GM12875 (cell line): ENCODE measurements around the gene DUSP6.

Experiments
- H3K4me3 ChIP-seq: one replicate; pipeline ENCODE4 v1.5.1; 2011; ENCODE audit warnings: low read depth, low read length, control low read depth
- TF ChIP-seq, protein P1 (sequence below): IDR thresholded peaks from 2 replicates; pipeline ENCODE4 v1.5.1; 2011; ENCODE audit warnings: low read depth, mild to moderate bottlenecking, control low read depth, inconsistent platforms, low read length, moderate library complexity, borderline replicate concordance; ENCODE audit not compliant: insufficient read depth

DUSP6 gene

DNA sequence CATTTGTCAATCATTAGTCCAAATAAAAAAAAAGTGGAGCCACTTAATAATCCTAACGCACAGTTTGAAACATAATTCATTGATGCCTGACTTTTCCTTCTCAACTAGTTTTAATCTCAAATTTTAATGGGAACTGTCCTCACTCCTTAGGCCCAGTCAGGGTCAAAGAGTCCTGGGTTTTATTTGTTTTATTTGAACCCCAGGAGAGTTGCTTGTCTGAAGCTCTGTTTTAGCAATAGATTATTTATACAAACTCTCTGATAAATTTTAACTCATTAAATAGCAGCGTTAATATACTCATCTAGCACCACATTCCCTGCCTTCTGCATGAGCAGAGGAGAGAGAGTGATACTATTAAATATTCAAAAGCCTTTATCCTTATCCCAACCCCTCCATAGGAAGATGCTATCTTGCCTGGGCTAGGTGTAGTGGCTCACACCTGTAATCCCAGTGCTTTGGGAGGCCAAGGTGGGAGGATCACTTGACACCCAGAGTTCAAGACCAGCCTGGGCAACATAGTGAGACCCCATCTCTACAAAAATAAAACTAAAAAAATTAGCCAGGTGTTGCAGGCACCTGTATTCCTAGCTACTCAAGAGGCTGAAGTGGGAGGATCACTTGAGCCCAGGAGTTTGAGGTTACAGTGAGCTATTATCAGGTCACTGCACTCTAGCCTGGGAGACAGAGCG is 14.5 kb upstream of the DUSP6 start:
- no peak overlapping the region for H3K4me3 ChIP-seq
- TF ChIP-seq, protein P1, sequence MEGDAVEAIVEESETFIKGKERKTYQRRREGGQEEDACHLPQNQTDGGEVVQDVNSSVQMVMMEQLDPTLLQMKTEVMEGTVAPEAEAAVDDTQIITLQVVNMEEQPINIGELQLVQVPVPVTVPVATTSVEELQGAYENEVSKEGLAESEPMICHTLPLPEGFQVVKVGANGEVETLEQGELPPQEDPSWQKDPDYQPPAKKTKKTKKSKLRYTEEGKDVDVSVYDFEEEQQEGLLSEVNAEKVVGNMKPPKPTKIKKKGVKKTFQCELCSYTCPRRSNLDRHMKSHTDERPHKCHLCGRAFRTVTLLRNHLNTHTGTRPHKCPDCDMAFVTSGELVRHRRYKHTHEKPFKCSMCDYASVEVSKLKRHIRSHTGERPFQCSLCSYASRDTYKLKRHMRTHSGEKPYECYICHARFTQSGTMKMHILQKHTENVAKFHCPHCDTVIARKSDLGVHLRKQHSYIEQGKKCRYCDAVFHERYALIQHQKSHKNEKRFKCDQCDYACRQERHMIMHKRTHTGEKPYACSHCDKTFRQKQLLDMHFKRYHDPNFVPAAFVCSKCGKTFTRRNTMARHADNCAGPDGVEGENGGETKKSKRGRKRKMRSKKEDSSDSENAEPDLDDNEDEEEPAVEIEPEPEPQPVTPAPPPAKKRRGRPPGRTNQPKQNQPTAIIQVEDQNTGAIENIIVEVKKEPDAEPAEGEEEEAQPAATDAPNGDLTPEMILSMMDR: no peak

DNA sequence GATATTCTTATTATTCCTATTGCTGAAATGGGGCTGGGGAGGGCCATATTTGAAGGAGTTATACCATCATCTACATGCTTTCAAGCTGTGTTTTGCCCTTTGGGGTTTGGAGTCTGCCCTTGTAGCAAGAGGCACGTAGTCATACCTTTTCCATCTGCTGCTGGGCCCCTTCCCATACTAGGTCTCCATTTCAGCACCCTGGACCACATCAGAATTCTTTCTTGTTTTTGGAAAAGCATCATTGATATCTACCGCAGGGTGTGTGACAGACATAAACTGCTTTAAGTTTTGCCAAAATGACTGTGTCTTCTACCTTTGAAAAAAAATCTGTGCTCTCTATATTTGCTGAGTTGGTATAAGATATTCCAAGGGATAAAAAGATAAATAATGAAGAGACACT is 12.3 kb upstream of the DUSP6 start:
- TF ChIP-seq, protein P1: no peak
- no peak overlapping the region for H3K4me3 ChIP-seq

DNA sequence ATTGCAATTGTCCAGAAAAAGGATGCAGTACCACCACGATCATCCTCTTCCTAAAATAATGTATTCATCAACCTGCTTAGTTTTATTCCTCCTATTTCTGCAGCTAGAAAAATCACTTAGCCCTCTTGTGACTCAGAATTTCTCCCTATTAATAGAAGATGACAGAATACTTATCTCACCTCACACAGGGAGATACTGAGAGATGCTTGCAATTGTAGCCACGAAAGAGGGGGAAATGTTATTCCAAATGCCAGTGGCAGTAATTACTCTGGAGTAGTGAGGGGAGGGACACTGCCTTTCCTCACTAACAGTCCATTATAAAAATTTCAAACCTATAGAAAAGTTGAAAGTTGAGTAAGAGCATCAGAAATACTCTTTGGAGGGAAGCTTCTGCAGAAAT is 11.8 kb upstream of the DUSP6 start:
- TF ChIP-seq, protein P1: no peak
- no peak overlapping the region for H3K4me3 ChIP-seq

DNA sequence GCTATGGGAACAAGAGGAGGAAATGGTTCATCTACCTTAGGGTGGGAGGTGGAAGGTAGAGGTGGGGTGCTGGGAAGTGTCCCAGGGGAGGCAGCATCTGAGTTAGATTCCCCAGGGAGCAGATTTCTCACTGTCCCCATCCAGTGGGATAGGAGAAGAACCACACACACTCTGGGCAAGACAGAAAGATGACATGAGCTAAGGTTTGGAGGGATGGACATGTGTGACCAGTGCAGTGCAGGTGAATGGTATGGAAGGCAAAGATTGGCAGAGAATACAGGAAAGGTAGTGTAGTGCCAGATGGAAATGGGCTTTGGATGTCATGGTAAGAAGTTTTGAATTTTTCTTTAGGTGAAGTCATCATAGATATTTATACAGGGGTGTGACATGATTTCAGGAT is 11.3 kb upstream of the DUSP6 start:
- no peak overlapping the region for H3K4me3 ChIP-seq
- TF ChIP-seq, protein P1: no peak

DNA sequence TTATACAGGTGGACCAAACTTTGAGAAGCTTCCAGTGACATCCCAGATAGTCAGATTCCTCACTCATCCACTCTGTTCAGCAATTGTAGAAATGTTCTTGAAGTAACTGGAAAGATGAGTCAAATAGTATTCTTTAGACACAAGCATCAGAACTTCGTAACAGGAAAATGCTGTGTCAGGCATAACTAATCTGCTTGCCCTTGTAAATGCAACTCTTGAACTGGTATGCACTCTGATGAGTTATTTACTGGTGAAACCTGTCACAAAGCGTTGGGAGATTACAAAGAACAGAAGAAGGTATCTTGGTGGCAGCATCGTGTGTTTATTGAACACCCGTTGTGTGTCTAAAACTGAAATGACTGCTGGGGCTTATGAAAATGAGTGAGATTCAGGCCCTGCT is 10.8 kb upstream of the DUSP6 start:
- H3K4me3 ChIP-seq: no peak overlapping the region

DNA sequence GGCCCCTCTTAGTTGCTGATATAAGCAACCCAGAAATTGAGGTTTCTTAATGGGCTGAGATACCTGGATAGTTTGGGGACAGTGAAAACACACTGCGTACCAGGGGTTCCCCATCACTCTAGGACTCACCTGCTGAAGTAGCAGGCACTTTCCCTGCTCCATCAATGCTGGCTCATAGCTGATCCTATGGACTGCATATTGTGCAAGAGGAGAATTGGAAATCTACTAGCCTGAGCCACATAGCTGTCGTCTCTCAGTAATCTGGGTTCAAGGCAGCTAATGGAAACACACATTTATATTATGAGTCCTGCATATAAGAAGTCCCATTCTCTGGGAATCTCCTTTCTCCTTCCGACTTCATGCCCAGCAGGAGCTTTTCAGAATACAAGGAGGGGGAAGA is 7.3 kb upstream of the DUSP6 start:
- H3K4me3 ChIP-seq: no peak overlapping the region
- TF ChIP-seq, protein P1: no peak

More for the DNA sequence above, 10.8 kb upstream of the DUSP6 start:
- TF ChIP-seq, protein P1: no peak

DNA sequence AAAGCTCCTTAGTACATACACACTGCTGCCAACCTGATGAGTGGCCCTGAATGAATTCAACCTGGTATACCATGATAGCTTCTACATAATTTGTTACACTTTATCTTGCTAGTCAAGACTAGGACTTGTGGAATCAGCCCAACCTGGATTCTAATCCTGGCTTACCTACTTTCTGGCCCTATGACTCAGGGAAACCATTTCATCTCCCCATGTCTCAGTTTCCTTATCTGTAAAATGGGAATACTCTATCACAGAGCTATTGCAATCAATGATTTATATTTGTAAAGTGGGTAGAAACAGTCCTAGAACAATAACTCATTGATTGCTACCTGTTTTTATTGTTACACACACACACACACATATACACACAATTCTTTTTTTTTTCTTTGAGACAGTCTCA is 6.5 kb upstream of the DUSP6 start:
- TF ChIP-seq, protein P1: no peak
- H3K4me3 ChIP-seq: no peak overlapping the region
